CD14-positive monocyte (primary cell): ENCODE results near the gene PCAT7. TPM values are rescaled to one million over a fixed set of nuclear protein-coding genes. Genes with fewer than 3 reads are reported as not detected.
A peak's percentile ranks its signal among the peaks of the same experiment; 100 is the strongest.
"Not testable (repeated sequence)": the region's sequence is repeated elsewhere in the genome, so short reads cannot be mapped to it uniquely, and the experiment has no call there.

ENCODE experiments used
- DNase-seq, 3 donors: peaks; one replicate each; pipeline ENCODE4 v3.0.0-alpha.2; 2011 to 2022
- H2AFZ ChIP-seq: 2 replicates; pipeline ENCODE4 v1.6.0; 2012; ENCODE audit warnings: mild to moderate bottlenecking, low read depth, low read length, inconsistent platforms; ENCODE audit not compliant: insufficient read depth, poor library complexity, severe bottlenecking
- H3K27ac ChIP-seq, 2 donors: 1 replicate in 1 of 2; 2 replicates in 1 of 2; pipeline ENCODE4 v1.5.1; 2012 to 2013; ENCODE audit warnings: low read length in 2 of 2, control low read depth in 1 of 2, inconsistent platforms in 1 of 2, low read depth in 1 of 2, mild to moderate bottlenecking in 1 of 2
- H3K27me3 ChIP-seq, 2 donors: one replicate each; pipeline versions ENCODE4 v1.6.0 to v1.6.1; 2011 to 2013; ENCODE audit warnings: low read length in 2 of 2; ENCODE audit not compliant: control insufficient read depth in 2 of 2, insufficient read depth in 2 of 2
- H3K36me3 ChIP-seq, 2 donors: replicated peaks in 1 of 2; 1 replicate in 1 of 2; 2 replicates in 1 of 2; pipeline versions ENCODE4 v1.5.1 to v1.6.1; 2012 to 2013; ENCODE audit warnings: low read length in 2 of 2, control low read depth in 1 of 2, inconsistent platforms in 1 of 2, mild to moderate bottlenecking in 1 of 2; ENCODE audit not compliant: insufficient read depth in 2 of 2, control insufficient read depth in 1 of 2
- H3K4me1 ChIP-seq, 2 donors: 1 replicate in 1 of 2; 2 replicates in 1 of 2; pipeline versions ENCODE4 v1.5.1 to v1.6.1; 2012 to 2013; ENCODE audit warnings: low read length in 2 of 2, control low read depth in 1 of 2, inconsistent platforms in 1 of 2, mild to moderate bottlenecking in 1 of 2, moderate library complexity in 1 of 2; ENCODE audit not compliant: insufficient read depth in 2 of 2, control insufficient read depth in 1 of 2
- H3K4me2 ChIP-seq: replicated peaks from 2 replicates; pipeline ENCODE3; 2012; ENCODE audit warnings: low read length, moderate library complexity, mild to moderate bottlenecking; ENCODE audit not compliant: poor library complexity, severe bottlenecking; ENCODE audit errors: extremely low read depth
- H3K4me3 ChIP-seq, 3 experiments: fragments of 200-600 bp in 1 of 3; sonication (generic) in 1 of 3; replicated peaks in 1 of 3; 1 replicate in 2 of 3; 2 replicates in 1 of 3; pipeline ENCODE4 v1.5.1; 2011 to 2013; ENCODE audit warnings: low read length in 3 of 3, mild to moderate bottlenecking in 3 of 3, control low read depth in 2 of 3, low read depth in 2 of 3, inconsistent platforms in 1 of 3, moderate library complexity in 1 of 3
- H3K79me2 ChIP-seq: 2 replicates; pipeline ENCODE4 v1.6.0; 2012; ENCODE audit warnings: mild to moderate bottlenecking, control low read depth, inconsistent platforms, low read length, moderate library complexity; ENCODE audit not compliant: insufficient read depth
- H3K9ac ChIP-seq: 2 replicates; pipeline ENCODE4 v1.6.0; 2017; ENCODE audit warnings: low read length, mild to moderate bottlenecking; ENCODE audit not compliant: insufficient read depth, poor library complexity, severe bottlenecking
- H3K9me3 ChIP-seq, 2 donors: replicated peaks in 1 of 2; 1 replicate in 1 of 2; 2 replicates in 1 of 2; pipeline versions ENCODE4 v1.5.1 to v1.6.1; 2012 to 2013; ENCODE audit warnings: low read length in 2 of 2, control low read depth in 1 of 2; ENCODE audit not compliant: control insufficient read depth in 1 of 2, insufficient read depth in 1 of 2
- H4K20me1 ChIP-seq: 2 replicates; pipeline ENCODE4 v1.6.0; 2012; ENCODE audit warnings: mild to moderate bottlenecking, low read length, control low read depth, moderate library complexity; ENCODE audit not compliant: insufficient read depth
- H3K27ac Mint-ChIP-seq, 7 donors: one replicate each; pipeline ENCODE4 v1.8.0; 2020; ENCODE audit warnings: mild to moderate bottlenecking in 7 of 7, mixed read lengths in 7 of 7, moderate library complexity in 6 of 7, inconsistent platforms in 2 of 7
- H3K27me3 Mint-ChIP-seq, 3 donors: one replicate each; pipeline ENCODE4 v1.8.0; 2021 to 2022; ENCODE audit warnings: low read depth in 3 of 3, mild to moderate bottlenecking in 3 of 3, mixed read lengths in 3 of 3, moderate library complexity in 3 of 3, inconsistent platforms in 1 of 3
- H3K36me3 Mint-ChIP-seq, 2 donors: one replicate each; pipeline ENCODE4 v1.8.0; 2020; ENCODE audit warnings: mixed read lengths in 2 of 2, inconsistent platforms in 1 of 2, mild to moderate bottlenecking in 1 of 2
- H3K4me1 Mint-ChIP-seq: one replicate; pipeline ENCODE4 v1.8.0; 2020; ENCODE audit warnings: mild to moderate bottlenecking, mixed read lengths
- H3K4me3 Mint-ChIP-seq, 2 donors: one replicate each; pipeline ENCODE4 v1.8.0; 2020; ENCODE audit warnings: mild to moderate bottlenecking in 2 of 2, mixed read lengths in 2 of 2, moderate library complexity in 1 of 2
- H3K9me3 Mint-ChIP-seq, 7 donors: one replicate each; pipeline ENCODE4 v1.8.0; 2020 to 2022; ENCODE audit warnings: mixed read lengths in 7 of 7, mild to moderate bottlenecking in 6 of 7, moderate library complexity in 6 of 7, inconsistent platforms in 2 of 7
- CTCF ChIP-seq: fragments of 200-600 bp; IDR thresholded peaks from one replicate; pipeline ENCODE4 v1.8.0; 2022; ENCODE audit warnings: antibody characterized with exemption, mild to moderate bottlenecking
- WGBS: methylation state at CpG from one replicate; pipeline ENCODE4 v1.1.5; 2013; ENCODE audit warnings: missing lambda C conversion rate; ENCODE audit not compliant: insufficient coverage; 5-methylcytosine and 5-hydroxymethylcytosine counted together
- intact Hi-C, 2 donors: fragments of 100-400 bp; cut with micrococcal nuclease; formaldehyde crosslinking; loops; one replicate each; pipeline versions ENCODE4 v1.15.0 to v1.15.1; 2023
- polyA plus RNA-seq, 3 donors: library from polyadenylated mRNA; depleted of rRNA in 1 of 3; unstranded in 2 of 3; stranded (reverse) in 1 of 3; fragments of 300-500 nt in 2 of 3; fragments of >200 nt in 1 of 3; fragmentation: Illumina TruSeq in 2 of 3; gene quantifications; 1 replicate in 2 of 3; 2 replicates in 1 of 3; pipeline ENCODE4 v1.2.3, GENCODE V29; 2012 to 2021

The PCAT7 gene
- polyA plus RNA-seq, 3 donors, result not detected

GRCh38 chr9:94560237-94560636, 5.4 kb downstream of the PCAT7 start:
- WGBS, result no CpG with 5 or more reads among the region's 6 CpGs
- no peak overlapping the region for H3K27ac Mint-ChIP-seq

GRCh38 chr9:94563548-94563947, 8.7 kb downstream of the PCAT7 start:
- WGBS, result no CpG with 5 or more reads among the region's 2 CpGs

More at GRCh38 chr9:94560237-94560636, 5.4 kb downstream of the PCAT7 start:
- no peaks in the 10 kb centered on the region for H3K9me3 ChIP-seq
- Mint-ChIP-seq H3K4me1 (peaks cover 7% of the 10 kb centered on the region), H3K4me3 (no peak overlapping the region), H3K27me3 (peaks cover 2 to 16% (median 9%) of the 10 kb centered on the region in 3 donors), H3K9me3 (peaks cover 0 to 1% (median 0%) of the 10 kb centered on the region in 7 donors), H3K36me3 (no peaks in the 10 kb centered on the region)
- H3K9ac ChIP-seq, result no peak overlapping the region
- no peak for TF ChIP-seq CTCF
- H3K4me2 ChIP-seq, result no peak overlapping the region
- no peak overlapping the region for H3K4me3 ChIP-seq
- no peaks in the 10 kb centered on the region for H3K4me1 ChIP-seq
- no peak overlapping the region for H3K27ac ChIP-seq
- H3K79me2 ChIP-seq, result no peaks in the 10 kb centered on the region
- no peak for DNase-seq
- H3K27me3 ChIP-seq, result peaks cover 0 to 8% of the 10 kb centered on the region in 2 donors
- intact Hi-C loops, result no loop called here
- no peaks in the 10 kb centered on the region for H3K36me3 ChIP-seq
- no peak overlapping the region for H2AFZ ChIP-seq
- no peaks in the 10 kb centered on the region for H4K20me1 ChIP-seq

GRCh38 chr9:94564279-94564678, 9.4 kb downstream of the PCAT7 start:
- intact Hi-C loops, H3K36me3 ChIP-seq, H3K9me3 ChIP-seq, H3K4me1 Mint-ChIP-seq, H3K79me2 ChIP-seq, H4K20me1 ChIP-seq, DNase-seq, H3K27me3 ChIP-seq, H3K4me1 ChIP-seq, H2AFZ ChIP-seq, H3K9ac ChIP-seq, H3K4me3 ChIP-seq, H3K27ac Mint-ChIP-seq, H3K4me2 ChIP-seq, H3K27ac ChIP-seq, H3K27me3 Mint-ChIP-seq, H3K36me3 Mint-ChIP-seq, H3K4me3 Mint-ChIP-seq, H3K9me3 Mint-ChIP-seq: not testable (repeated sequence)
- WGBS, result 40% methylated on average over 1 of the region's 3 CpGs

More at GRCh38 chr9:94563548-94563947, 8.7 kb downstream of the PCAT7 start:
- Histone ChIP-seq H3K36me3 (no peaks in the 10 kb centered on the region), H3K4me3 (no peak overlapping the region), H3K4me2 (no peak overlapping the region), H3K27ac (no peak overlapping the region), H3K79me2 (no peaks in the 10 kb centered on the region), H3K4me1 (no peaks in the 10 kb centered on the region), H3K9ac (no peak overlapping the region), H4K20me1 (no peaks in the 10 kb centered on the region), H3K9me3 (no peaks in the 10 kb centered on the region), H3K27me3 (peaks cover 0 to 5% of the 10 kb centered on the region in 2 donors), H2AFZ (no peak overlapping the region)
- peaks cover 1% of the 10 kb centered on the region for H3K4me1 Mint-ChIP-seq
- H3K27ac Mint-ChIP-seq, result no peak overlapping the region
- TF ChIP-seq CTCF, result peak; percentile 39
- intact Hi-C loops, result no loop called here
- peaks cover 0 to 3% (median 0%) of the 10 kb centered on the region in 7 donors for H3K9me3 Mint-ChIP-seq
- no peaks in the 10 kb centered on the region for H3K36me3 Mint-ChIP-seq
- no peak overlapping the region for H3K4me3 Mint-ChIP-seq
- no peak for DNase-seq
- peaks cover 2 to 7% (median 3%) of the 10 kb centered on the region in 3 donors for H3K27me3 Mint-ChIP-seq
